HEK293 (cell line): ENCODE results near the gene SPART.

ENCODE experiments used
- CTCF ChIA-PET: fragments of 350-600 bp; formaldehyde crosslinking; extraction: SDS; loops from one replicate; lab custom pipeline; 2021; ENCODE audit warnings: antibody characterized with exemption; lab: Yijun Ruan, JAX
- POLR2A ChIA-PET: fragments of 300-600 bp; formaldehyde crosslinking; extraction: SDS; loops from one replicate; lab custom pipeline; 2020; ENCODE audit warnings: antibody characterized with exemption, inconsistent platforms; lab: Yijun Ruan, JAX
- H3K27ac ChIP-seq: fragments of 200-500 bp; sonication (Bioruptor generic); 2 replicates; pipeline ENCODE4 v1.5.1; 2014; ENCODE audit warnings: low read depth, low read length, control low read depth, inconsistent platforms; ENCODE audit errors: extremely low read depth
- H3K36me3 ChIP-seq, 2 experiments: fragments of 200-500 bp in 1 of 2; sonication (Bioruptor generic) in 1 of 2; 1 replicate in 1 of 2; 2 replicates in 1 of 2; pipeline ENCODE4 v1.5.1; 2014 to 2017; ENCODE audit warnings: inconsistent platforms in 2 of 2, low read length in 2 of 2; ENCODE audit not compliant: control insufficient read depth in 2 of 2, insufficient read depth in 1 of 2
- H3K4me1 ChIP-seq: fragments of 200-500 bp; sonication (Bioruptor generic); 2 replicates; pipeline ENCODE4 v1.5.1; 2014; ENCODE audit warnings: mild to moderate bottlenecking, low read length, inconsistent platforms; ENCODE audit not compliant: control insufficient read depth, insufficient read depth
- H3K4me3 ChIP-seq: 2 replicates; pipeline ENCODE4 v1.5.1; 2011; ENCODE audit warnings: low read depth, mild to moderate bottlenecking, control low read depth, low read length, moderate library complexity
- H3K9me3 ChIP-seq: fragments of 200-500 bp; sonication (Bioruptor generic); 2 replicates; pipeline ENCODE4 v1.5.1; 2014; ENCODE audit warnings: low read depth, low read length, inconsistent platforms; ENCODE audit not compliant: control insufficient read depth, insufficient read depth
- KLF8 ChIP-seq: fragments of 450-650 bp; formaldehyde crosslinking; IDR thresholded peaks from 2 replicates; pipeline ENCODE4 v1.5.1; 2016; ENCODE audit warnings: missing biosample characterization, missing genetic modification characterization
- YY1 ChIP-seq: fragments of 450-650 bp; formaldehyde crosslinking; IDR thresholded peaks from 2 replicates; pipeline ENCODE4 v1.5.1; 2018; ENCODE audit warnings: missing biosample characterization, missing genetic modification characterization
- YY2 ChIP-seq: fragments of 450-650 bp; formaldehyde crosslinking; IDR thresholded peaks from 2 replicates; pipeline ENCODE4 v1.5.1; 2016; ENCODE audit warnings: missing biosample characterization, missing genetic modification characterization
- ZBTB17 ChIP-seq: fragments of 450-650 bp; formaldehyde crosslinking; IDR thresholded peaks from 2 replicates; pipeline ENCODE4 v1.5.1; 2016; ENCODE audit warnings: missing biosample characterization, missing genetic modification characterization
- ZFP37 ChIP-seq: fragments of 450-650 bp; formaldehyde crosslinking; IDR thresholded peaks from 2 replicates; pipeline ENCODE4 v1.5.1; 2016; ENCODE audit warnings: missing biosample characterization, missing genetic modification characterization
- ZNF24 ChIP-seq: fragments of 450-650 bp; formaldehyde crosslinking; IDR thresholded peaks from 2 replicates; pipeline ENCODE4 v1.5.1; 2016; ENCODE audit warnings: missing biosample characterization, missing genetic modification characterization
- ZNF335 ChIP-seq: fragments of 450-650 bp; formaldehyde crosslinking; conservative IDR thresholded peaks from 2 replicates; pipeline ENCODE4 v1.5.1; 2016; ENCODE audit warnings: missing biosample characterization, missing genetic modification characterization
- ZNF529 ChIP-seq: fragments of 450-650 bp; formaldehyde crosslinking; IDR thresholded peaks from 2 replicates; pipeline ENCODE4 v1.5.1; 2017; ENCODE audit warnings: missing genetic modification characterization, missing biosample characterization; ENCODE audit not compliant: insufficient replicate concordance
- ZNF560 ChIP-seq: fragments of 450-650 bp; formaldehyde crosslinking; IDR thresholded peaks from 2 replicates; pipeline ENCODE4 v1.5.1; 2017; ENCODE audit warnings: missing biosample characterization, missing genetic modification characterization, borderline replicate concordance
- ZNF654 ChIP-seq: fragments of 450-650 bp; formaldehyde crosslinking; IDR thresholded peaks from 2 replicates; pipeline ENCODE4 v1.5.1; 2016; ENCODE audit warnings: low read depth, missing biosample characterization, missing genetic modification characterization
- ZNF677 ChIP-seq: fragments of 450-650 bp; IDR thresholded peaks from 2 replicates; pipeline ENCODE4 v1.5.0; 2018; ENCODE audit warnings: missing biosample characterization, mild to moderate bottlenecking, missing genetic modification characterization, moderate library complexity
- ZNF837 ChIP-seq: fragments of 450-650 bp; formaldehyde crosslinking; IDR thresholded peaks from 2 replicates; pipeline ENCODE4 v1.5.1; 2016; ENCODE audit warnings: missing biosample characterization, missing genetic modification characterization
- TF ChIP-seq, protein P1 (sequence below): fragments of 450-650 bp; formaldehyde crosslinking; IDR thresholded peaks from 2 replicates; pipeline ENCODE4 v1.5.1; 2016; ENCODE audit warnings: missing biosample characterization, missing genetic modification characterization
- TF ChIP-seq, protein P2 (sequence below): fragments of 450-650 bp; formaldehyde crosslinking; IDR thresholded peaks from 2 replicates; pipeline ENCODE4 v1.5.0; 2017; ENCODE audit warnings: missing biosample characterization, missing genetic modification characterization, borderline replicate concordance
- TF ChIP-seq, protein P3 (sequence below): fragments of 450-650 bp; formaldehyde crosslinking; IDR thresholded peaks from 2 replicates; pipeline ENCODE4 v1.5.1; 2017; ENCODE audit warnings: missing biosample characterization, missing genetic modification characterization
- TF ChIP-seq, protein P4 (sequence below): fragments of 450-650 bp; formaldehyde crosslinking; IDR thresholded peaks from 2 replicates; pipeline ENCODE4 v1.5.1; 2017; ENCODE audit warnings: missing biosample characterization, missing genetic modification characterization
- TF ChIP-seq, protein P5 (sequence below): fragments of 450-650 bp; formaldehyde crosslinking; IDR thresholded peaks from 2 replicates; pipeline ENCODE4 v1.5.1; 2016; ENCODE audit warnings: missing biosample characterization, missing genetic modification characterization

Gene SPART

DNA sequence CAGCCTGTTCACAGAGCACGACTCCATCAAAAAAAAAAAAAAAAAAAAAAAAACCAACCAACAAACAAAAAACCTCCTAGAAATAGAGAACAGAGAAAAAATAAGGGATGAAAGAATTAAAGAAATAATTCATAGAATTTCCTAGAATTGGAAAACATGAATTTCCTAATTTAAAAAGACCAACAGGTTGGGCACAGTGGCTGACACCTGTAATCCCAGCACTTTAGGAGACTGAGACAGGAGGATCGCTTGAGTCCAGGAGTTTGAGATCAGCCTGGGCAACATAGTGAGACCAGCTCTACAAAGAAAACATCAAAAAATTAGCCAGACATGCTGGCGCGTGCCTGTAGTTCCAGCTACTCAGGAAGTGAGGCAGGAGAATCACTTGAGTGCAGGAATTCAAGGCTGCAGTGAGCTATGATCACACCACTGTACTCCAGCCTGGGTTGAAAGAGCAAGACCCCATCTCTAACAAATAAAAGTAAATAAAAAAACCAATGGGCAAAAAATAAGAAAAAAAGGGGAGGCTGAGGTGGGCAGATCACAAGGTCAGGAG is 6.5 kb downstream of the SPART start (continued):
- 0 out of 2 replicates have a peak, but pooled peaks have one; percentile 9 for TF ChIP-seq ZBTB17 (tag by site-specific recombination)
- no peak for TF ChIP-seq ZNF654 (tag by site-specific recombination)
- TF ChIP-seq, protein P1, sequence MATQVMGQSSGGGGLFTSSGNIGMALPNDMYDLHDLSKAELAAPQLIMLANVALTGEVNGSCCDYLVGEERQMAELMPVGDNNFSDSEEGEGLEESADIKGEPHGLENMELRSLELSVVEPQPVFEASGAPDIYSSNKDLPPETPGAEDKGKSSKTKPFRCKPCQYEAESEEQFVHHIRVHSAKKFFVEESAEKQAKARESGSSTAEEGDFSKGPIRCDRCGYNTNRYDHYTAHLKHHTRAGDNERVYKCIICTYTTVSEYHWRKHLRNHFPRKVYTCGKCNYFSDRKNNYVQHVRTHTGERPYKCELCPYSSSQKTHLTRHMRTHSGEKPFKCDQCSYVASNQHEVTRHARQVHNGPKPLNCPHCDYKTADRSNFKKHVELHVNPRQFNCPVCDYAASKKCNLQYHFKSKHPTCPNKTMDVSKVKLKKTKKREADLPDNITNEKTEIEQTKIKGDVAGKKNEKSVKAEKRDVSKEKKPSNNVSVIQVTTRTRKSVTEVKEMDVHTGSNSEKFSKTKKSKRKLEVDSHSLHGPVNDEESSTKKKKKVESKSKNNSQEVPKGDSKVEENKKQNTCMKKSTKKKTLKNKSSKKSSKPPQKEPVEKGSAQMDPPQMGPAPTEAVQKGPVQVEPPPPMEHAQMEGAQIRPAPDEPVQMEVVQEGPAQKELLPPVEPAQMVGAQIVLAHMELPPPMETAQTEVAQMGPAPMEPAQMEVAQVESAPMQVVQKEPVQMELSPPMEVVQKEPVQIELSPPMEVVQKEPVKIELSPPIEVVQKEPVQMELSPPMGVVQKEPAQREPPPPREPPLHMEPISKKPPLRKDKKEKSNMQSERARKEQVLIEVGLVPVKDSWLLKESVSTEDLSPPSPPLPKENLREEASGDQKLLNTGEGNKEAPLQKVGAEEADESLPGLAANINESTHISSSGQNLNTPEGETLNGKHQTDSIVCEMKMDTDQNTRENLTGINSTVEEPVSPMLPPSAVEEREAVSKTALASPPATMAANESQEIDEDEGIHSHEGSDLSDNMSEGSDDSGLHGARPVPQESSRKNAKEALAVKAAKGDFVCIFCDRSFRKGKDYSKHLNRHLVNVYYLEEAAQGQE = no peak
- TF ChIP-seq, all 188 proteins: peak for 5

DNA sequence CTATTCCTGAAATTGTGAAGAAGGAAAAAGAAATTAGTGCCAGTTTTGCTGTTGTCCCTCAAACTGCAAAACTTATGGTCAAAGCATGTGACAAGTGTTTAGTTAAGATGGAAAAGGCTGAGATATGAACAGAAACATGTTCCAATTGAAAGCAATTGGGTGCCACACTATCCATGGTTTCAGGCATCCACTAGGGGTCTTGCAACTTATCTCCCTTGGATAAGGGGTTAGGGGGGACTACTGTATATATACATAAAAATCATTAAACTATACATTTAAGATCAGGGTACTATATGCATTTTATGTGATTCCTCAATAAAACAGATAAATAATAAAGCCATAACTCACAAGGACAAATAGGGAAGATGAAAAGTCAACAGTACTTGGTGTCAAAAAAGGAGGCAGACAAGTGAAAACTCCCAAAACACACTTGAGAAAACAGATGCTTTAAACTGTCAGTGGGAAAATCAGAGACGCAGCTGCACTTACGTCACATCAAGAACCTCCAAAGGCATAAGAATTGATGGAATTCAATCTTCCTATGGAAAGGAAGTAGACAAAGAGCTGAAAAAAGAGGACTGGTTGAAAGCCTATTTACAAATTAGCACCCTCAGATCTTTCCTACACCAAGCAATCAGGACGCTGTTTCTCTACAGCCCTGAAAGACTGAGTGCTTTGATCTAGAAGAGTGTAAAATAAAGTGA is 8.1 kb downstream of the SPART start:
- Histone ChIP-seq H3K9me3 (no peaks in the 10 kb centered on the region), H3K4me1 (peaks cover 13% of the 10 kb centered on the region), H3K27ac (no peak overlapping the region), H3K36me3 (no peaks in the 10 kb centered on the region), H3K4me3 (no peak overlapping the region)
- ChIA-PET POLR2A (no interaction called here), CTCF (no interaction called here)
- no peak for TF ChIP-seq ZNF837 (tag by site-specific recombination)
- TF ChIP-seq ZNF677 (tag by site-specific recombination) = no peak
- TF ChIP-seq YY1 = no peak
- TF ChIP-seq ZNF24 (tag by site-specific recombination) = no peak
- TF ChIP-seq, protein P2, sequence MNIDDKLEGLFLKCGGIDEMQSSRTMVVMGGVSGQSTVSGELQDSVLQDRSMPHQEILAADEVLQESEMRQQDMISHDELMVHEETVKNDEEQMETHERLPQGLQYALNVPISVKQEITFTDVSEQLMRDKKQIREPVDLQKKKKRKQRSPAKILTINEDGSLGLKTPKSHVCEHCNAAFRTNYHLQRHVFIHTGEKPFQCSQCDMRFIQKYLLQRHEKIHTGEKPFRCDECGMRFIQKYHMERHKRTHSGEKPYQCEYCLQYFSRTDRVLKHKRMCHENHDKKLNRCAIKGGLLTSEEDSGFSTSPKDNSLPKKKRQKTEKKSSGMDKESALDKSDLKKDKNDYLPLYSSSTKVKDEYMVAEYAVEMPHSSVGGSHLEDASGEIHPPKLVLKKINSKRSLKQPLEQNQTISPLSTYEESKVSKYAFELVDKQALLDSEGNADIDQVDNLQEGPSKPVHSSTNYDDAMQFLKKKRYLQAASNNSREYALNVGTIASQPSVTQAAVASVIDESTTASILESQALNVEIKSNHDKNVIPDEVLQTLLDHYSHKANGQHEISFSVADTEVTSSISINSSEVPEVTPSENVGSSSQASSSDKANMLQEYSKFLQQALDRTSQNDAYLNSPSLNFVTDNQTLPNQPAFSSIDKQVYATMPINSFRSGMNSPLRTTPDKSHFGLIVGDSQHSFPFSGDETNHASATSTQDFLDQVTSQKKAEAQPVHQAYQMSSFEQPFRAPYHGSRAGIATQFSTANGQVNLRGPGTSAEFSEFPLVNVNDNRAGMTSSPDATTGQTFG (tag by site-specific recombination) = no peak
- no peak for TF ChIP-seq ZFP37
- TF ChIP-seq, protein P3, sequence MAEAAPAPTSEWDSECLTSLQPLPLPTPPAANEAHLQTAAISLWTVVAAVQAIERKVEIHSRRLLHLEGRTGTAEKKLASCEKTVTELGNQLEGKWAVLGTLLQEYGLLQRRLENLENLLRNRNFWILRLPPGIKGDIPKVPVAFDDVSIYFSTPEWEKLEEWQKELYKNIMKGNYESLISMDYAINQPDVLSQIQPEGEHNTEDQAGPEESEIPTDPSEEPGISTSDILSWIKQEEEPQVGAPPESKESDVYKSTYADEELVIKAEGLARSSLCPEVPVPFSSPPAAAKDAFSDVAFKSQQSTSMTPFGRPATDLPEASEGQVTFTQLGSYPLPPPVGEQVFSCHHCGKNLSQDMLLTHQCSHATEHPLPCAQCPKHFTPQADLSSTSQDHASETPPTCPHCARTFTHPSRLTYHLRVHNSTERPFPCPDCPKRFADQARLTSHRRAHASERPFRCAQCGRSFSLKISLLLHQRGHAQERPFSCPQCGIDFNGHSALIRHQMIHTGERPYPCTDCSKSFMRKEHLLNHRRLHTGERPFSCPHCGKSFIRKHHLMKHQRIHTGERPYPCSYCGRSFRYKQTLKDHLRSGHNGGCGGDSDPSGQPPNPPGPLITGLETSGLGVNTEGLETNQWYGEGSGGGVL = no peak
- TF ChIP-seq KLF8 (tag by site-specific recombination) = no peak
- TF ChIP-seq, protein P4, sequence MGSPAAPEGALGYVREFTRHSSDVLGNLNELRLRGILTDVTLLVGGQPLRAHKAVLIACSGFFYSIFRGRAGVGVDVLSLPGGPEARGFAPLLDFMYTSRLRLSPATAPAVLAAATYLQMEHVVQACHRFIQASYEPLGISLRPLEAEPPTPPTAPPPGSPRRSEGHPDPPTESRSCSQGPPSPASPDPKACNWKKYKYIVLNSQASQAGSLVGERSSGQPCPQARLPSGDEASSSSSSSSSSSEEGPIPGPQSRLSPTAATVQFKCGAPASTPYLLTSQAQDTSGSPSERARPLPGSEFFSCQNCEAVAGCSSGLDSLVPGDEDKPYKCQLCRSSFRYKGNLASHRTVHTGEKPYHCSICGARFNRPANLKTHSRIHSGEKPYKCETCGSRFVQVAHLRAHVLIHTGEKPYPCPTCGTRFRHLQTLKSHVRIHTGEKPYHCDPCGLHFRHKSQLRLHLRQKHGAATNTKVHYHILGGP (tag by site-specific recombination) = no peak
- no peak for TF ChIP-seq ZBTB17 (tag by site-specific recombination)
- no peak for TF ChIP-seq ZNF335 (tag by site-specific recombination)
- no peak for TF ChIP-seq YY2 (tag by site-specific recombination)
- TF ChIP-seq, protein P5, sequence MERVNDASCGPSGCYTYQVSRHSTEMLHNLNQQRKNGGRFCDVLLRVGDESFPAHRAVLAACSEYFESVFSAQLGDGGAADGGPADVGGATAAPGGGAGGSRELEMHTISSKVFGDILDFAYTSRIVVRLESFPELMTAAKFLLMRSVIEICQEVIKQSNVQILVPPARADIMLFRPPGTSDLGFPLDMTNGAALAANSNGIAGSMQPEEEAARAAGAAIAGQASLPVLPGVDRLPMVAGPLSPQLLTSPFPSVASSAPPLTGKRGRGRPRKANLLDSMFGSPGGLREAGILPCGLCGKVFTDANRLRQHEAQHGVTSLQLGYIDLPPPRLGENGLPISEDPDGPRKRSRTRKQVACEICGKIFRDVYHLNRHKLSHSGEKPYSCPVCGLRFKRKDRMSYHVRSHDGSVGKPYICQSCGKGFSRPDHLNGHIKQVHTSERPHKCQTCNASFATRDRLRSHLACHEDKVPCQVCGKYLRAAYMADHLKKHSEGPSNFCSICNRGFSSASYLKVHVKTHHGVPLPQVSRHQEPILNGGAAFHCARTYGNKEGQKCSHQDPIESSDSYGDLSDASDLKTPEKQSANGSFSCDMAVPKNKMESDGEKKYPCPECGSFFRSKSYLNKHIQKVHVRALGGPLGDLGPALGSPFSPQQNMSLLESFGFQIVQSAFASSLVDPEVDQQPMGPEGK (tag by site-specific recombination) = no peak
- no peak for TF ChIP-seq ZNF560 (tag by site-specific recombination)
- no peak for TF ChIP-seq ZNF529 (tag by site-specific recombination)
